Glomerular visceral epithelial cell (primary cell): ENCODE results near the gene NFXL1.

Source experiments
- DNase-seq: peaks from one replicate; pipeline ENCODE4 v3.0.0-alpha.2; 2016; ENCODE audit errors: extremely low spot score

The NFXL1 gene

GRCh38 chr4:47835494-47835893 is 78.9 kb downstream of the NFXL1 start:
- peak; percentile 12 for DNase-seq

GRCh38 chr4:47831026-47831679 is 83.2 kb downstream of the NFXL1 start:
- no peak for DNase-seq

GRCh38 chr4:47830265-47831025 is 83.9 kb downstream of the NFXL1 start:
- DNase-seq, result no peak

DNA sequence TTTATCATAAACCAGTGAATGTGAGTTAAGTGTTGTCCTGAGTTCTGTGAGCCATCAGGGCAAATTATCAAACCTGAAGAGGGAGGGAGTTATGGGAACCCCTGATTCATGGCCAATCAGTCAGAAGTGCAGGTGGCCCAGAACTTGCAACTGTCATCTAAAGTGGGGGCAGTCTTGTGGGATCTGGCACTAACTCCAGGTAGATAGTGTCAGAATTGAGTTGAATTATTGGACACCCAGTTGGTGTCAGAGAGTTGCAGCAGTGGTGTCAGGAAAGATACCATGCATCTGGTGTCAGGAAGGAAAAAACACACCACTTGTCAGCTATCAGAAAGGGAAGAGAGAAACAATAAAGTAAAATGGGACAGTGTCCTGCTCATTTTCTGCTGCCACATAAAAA is 84.9 kb downstream of the NFXL1 start:
- DNase-seq, result no peak

- DNase-seq, result no peak
Observed at GRCh38 chr4:47827343-47828047, 86.9 kb downstream of the NFXL1 start.

GRCh38 chr4:47824840-47825239 is 89.5 kb downstream of the NFXL1 start:
- DNase-seq, result peak; percentile 4

DNA sequence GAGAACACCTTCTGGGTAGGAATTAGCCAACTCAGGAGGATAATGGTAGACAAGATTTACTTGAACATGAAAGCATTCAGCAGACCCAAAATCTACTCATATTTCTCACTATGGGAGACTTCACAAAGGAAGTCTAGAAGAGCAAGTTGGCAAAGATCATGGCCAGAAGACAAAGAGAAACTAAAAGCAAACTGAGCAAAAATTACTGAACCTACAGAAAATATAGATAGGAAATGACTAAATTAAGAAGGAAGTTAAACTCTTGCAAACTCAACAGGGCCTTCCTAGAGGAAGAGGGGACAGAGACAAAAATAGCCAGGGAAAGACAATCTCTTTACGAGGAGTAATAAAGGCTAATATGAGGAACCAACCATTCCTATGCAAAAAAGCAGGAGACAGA is 95.2 kb downstream of the NFXL1 start:
- DNase-seq, result no peak

- no peak for DNase-seq
Observed at GRCh38 chr4:47817275-47817674, 97.1 kb downstream of the NFXL1 start.

GRCh38 chr4:47816748-47817147 is 97.6 kb downstream of the NFXL1 start:
- no peak for DNase-seq

GRCh38 chr4:47814618-47815295 is 99.6 kb downstream of the NFXL1 start:
- DNase-seq, result no peak

GRCh38 chr4:47809654-47810203 is 104.7 kb downstream of the NFXL1 start:
- DNase-seq, result no peak

- no peak for DNase-seq
Observed at GRCh38 chr4:47804598-47804997, 109.8 kb downstream of the NFXL1 start.

DNA sequence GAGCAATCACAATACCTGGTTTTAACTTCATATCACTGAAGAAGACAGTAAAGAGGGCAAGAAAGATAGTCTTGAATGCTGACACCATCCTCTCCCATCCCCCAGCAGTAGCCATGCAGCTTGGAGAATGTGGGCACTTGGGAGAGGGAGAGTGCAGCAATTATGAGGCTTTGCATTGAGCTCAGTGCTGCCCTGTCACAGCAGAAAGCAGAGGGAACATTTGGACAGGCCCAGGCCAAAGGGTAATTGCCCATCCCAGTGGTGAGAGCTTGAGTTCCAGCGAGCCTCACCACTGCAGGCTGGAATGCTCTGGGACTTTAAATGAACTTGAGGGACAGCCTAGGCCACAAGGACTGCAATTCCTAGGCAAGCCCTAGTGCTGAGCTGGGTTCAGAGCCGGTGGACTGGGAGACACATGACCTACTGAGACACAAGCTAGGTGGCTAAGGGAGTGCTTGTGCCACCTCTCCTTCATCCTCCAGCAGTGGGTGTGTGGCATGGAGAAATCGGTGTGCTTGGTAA is 112.8 kb downstream of the NFXL1 start:
- DNase-seq, result no peak

DNA sequence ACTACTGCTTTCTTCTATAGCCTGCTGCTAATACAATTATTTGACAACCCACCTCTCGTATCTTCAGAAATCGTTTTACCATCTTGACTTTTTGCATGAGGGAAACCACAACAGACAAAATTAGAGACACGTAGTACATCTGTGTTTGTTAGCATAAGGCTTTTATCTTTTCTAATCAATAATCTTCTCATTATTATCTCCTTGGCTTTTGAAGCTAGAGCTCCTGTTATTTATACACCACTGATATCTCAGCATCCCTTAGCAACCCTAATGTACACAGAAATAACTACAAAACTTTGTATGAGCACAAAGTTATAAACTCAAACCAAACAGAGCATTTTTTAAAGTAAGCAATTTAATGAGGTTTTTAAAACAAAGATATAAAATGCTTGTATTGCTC is 116.2 kb downstream of the NFXL1 start:
- no peak for DNase-seq
